IMR-90 (cell line): ENCODE data around the gene CECR2.

ENCODE experiments used
- CTCF ChIP-seq: conservative IDR thresholded peaks from 2 replicates; pipeline ENCODE4 v1.5.1; 2012; ENCODE audit warnings: mild to moderate bottlenecking, low read depth, low read length, improper control_type of control experiment
- POLR2A ChIP-seq: IDR thresholded peaks from 2 replicates; pipeline ENCODE4 v1.6.1; 2012; ENCODE audit warnings: mild to moderate bottlenecking, low read depth, low read length
- RFX5 ChIP-seq: IDR thresholded peaks from 2 replicates; pipeline ENCODE4 v1.8.0; 2012; ENCODE audit warnings: low read depth, mild to moderate bottlenecking, low read length, moderate library complexity
- SMC3 ChIP-seq: fragments of 150-350 bp; IDR thresholded peaks from 2 replicates; pipeline ENCODE4 v1.6.1; 2016; ENCODE audit warnings: low read depth, mild to moderate bottlenecking, antibody characterized with exemption, low read length, moderate library complexity
- TF ChIP-seq, protein P1 (sequence below): fragments of 150-350 bp; IDR thresholded peaks from 2 replicates; pipeline ENCODE4 v1.6.1; 2017; ENCODE audit warnings: mild to moderate bottlenecking, antibody characterized with exemption, low read length, low read depth

DNA sequence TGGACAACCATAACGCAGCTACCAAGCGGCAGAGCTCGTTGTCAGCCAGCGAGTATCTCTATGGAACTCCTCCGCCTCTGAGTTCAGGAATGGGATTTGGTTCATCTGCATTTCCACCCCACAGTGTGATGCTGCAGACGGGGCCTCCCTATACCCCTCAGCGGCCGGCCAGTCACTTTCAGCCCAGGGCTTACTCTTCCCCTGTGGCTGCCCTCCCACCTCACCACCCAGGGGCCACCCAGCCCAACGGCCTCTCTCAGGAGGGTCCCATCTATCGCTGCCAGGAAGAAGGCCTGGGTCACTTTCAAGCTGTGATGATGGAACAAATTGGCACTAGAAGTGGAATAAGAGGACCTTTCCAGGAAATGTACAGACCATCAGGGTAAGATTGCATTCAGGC, 179.9 kb downstream of the CECR2 start:
- TF ChIP-seq, protein P1, sequence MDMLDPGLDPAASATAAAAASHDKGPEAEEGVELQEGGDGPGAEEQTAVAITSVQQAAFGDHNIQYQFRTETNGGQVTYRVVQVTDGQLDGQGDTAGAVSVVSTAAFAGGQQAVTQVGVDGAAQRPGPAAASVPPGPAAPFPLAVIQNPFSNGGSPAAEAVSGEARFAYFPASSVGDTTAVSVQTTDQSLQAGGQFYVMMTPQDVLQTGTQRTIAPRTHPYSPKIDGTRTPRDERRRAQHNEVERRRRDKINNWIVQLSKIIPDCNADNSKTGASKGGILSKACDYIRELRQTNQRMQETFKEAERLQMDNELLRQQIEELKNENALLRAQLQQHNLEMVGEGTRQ, result no peak
- no peak for TF ChIP-seq RFX5
- no peak for TF ChIP-seq POLR2A
- no peak for TF ChIP-seq SMC3
- no peak for TF ChIP-seq CTCF
